ENCODE measurements around the gene ST3GAL3. TPM values are rescaled to one million over a fixed set of nuclear protein-coding genes. Genes with fewer than 3 reads are reported as not detected.

The ST3GAL3 gene
- total and polyA plus RNA-seq, 11 donors: 14.4 to 31.7 (median 26.3) TPM

- peak; percentile 91 to 95 (median 92) for ATAC-seq
- intact Hi-C loops (cut with DNase I): loop anchor here in 1 of 10 donors (2.0 kb wide), 1 partner anchor 21 kb away; no protein-coding TSS in a partner anchor
- WGBS, 4 donors: 0 to 1% (median 1%) methylated on average over 31 to 47 of the region's 47 CpGs
- Histone ChIP-seq H3K4me3 (peak within 1 kb of the TSS; percentile 61 to 96 (median 76)), H3K27ac (peak within 1 kb of the TSS in 5 of 12 donors; percentile 6 to 58 (median 44)), H3K9me3 (no peaks in the 10 kb centered on the region), H3K36me3 (peaks cover 0 to 42% (median 24%) of the 10 kb centered on the region in 9 donors), H3K4me1 (peaks cover 0 to 27% (median 17%) of the 10 kb centered on the region in 12 donors), H3K27me3 (no peaks in the 10 kb centered on the region)
- TF ChIP-seq POLR2A (IDR thresholded peaks at IDR 0.05): peak in 1 of 2 donors; percentile 53
- peak in 1 of 12 donors; percentile 15 for TF ChIP-seq CTCF (IDR thresholded peaks at IDR 0.05)
- peak; percentile 97 to 98 (median 98) for DNase-seq
Measured at GRCh38 chr1:43969746-43970466, 262.6 kb downstream of the ST3GAL3 start, which contains the start of gene DPH2. Gene DPH2 (plus strand): TSS chr1:43970010. CDS start chr1:43970176, 166 bp downstream.

GRCh38 chr1:43970502-43970901, 263.2 kb downstream of the ST3GAL3 start:
- Histone ChIP-seq H3K4me3 (peak overlapping the region; percentile 61 to 96 (median 76)), H3K4me1 (peaks cover under 1 to 30% (median 18%) of the 10 kb centered on the region in 12 donors), H3K27me3 (no peaks in the 10 kb centered on the region), H3K27ac (peak overlapping the region in 2 of 12 donors; percentile 6 to 52), H3K36me3 (peaks cover 0 to 39% (median 24%) of the 10 kb centered on the region in 9 donors), H3K9me3 (no peaks in the 10 kb centered on the region)
- WGBS, 4 donors: 48 to 56% (median 53%) methylated on average over 5 of the region's 5 CpGs
- no peak for TF ChIP-seq CTCF (IDR thresholded peaks at IDR 0.05)
- TF ChIP-seq POLR2A (IDR thresholded peaks at IDR 0.05): no peak
- ATAC-seq (no peak), DNase-seq (no peak)
- intact Hi-C loops (cut with DNase I): no loop called here

- Histone ChIP-seq H3K27me3 (no peaks in the 10 kb centered on the region), H3K36me3 (peaks cover 0 to 36% (median 23%) of the 10 kb centered on the region in 9 donors), H3K4me3 (peak overlapping the region in 8 of 12 donors; percentile 61 to 96 (median 88)), H3K27ac (no peak overlapping the region), H3K9me3 (no peaks in the 10 kb centered on the region), H3K4me1 (peaks cover 5 to 34% (median 22%) of the 10 kb centered on the region in 12 donors)
- WGBS, 4 donors: 90 to 92% (median 92%) methylated on average over 9 of the region's 9 CpGs
- DNase-seq (peak in 1 of 5 donors; percentile 54), ATAC-seq (no peak)
- intact Hi-C loops (cut with DNase I): no loop called here
- TF ChIP-seq POLR2A (IDR thresholded peaks at IDR 0.05): no peak
- TF ChIP-seq CTCF (IDR thresholded peaks at IDR 0.05): no peak
Measured at GRCh38 chr1:43970911-43971310, 263.6 kb downstream of the ST3GAL3 start.

DNA sequence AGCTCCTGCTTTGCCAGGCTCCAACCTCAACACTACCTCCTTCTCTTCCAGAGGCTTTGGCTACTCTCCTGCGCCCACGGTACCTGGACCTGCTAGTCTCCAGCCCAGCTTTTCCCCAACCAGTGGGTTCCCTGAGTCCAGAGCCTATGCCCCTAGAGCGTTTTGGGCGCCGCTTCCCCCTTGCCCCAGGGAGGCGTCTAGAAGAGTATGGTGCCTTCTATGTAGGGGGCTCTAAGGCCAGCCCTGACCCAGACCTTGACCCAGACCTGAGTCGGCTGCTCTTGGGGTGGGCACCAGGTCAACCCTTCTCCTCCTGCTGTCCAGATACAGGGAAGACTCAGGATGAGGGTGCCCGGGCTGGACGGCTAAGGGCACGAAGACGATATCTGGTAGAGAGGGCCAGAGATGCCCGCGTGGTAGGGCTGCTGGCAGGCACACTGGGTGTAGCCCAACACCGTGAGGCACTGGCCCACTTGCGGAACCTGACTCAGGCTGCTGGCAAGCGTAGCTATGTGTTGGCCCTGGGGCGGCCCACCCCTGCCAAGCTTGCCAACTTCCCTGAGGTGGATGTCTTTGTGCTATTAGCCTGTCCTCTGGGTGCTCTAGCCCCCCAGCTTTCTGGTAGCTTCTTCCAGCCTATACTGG, 264.1 kb downstream of the ST3GAL3 start:
- H3K4me1 ChIP-seq: peaks cover 6 to 40% (median 28%) of the 10 kb centered on the region in 12 donors
- TF ChIP-seq CTCF (IDR thresholded peaks at IDR 0.05) (no peak), POLR2A (IDR thresholded peaks at IDR 0.05) (no peak)
- 95 to 98% (median 97%) methylated on average over 7 to 17 of the region's 17 CpGs for WGBS, 4 donors
- DNase-seq (peak in 1 of 5 donors; percentile 52), ATAC-seq (no peak)
- H3K36me3 ChIP-seq: peaks cover 0 to 35% (median 22%) of the 10 kb centered on the region in 9 donors
- H3K9me3 ChIP-seq: no peaks in the 10 kb centered on the region
- intact Hi-C loops (cut with DNase I): no loop called here
- H3K27me3 ChIP-seq: no peaks in the 10 kb centered on the region
- peak overlapping the region in 1 of 12 donors; percentile 77 for H3K4me3 ChIP-seq
- H3K27ac ChIP-seq: no peak overlapping the region
